ENCODE measurements around the gene CHRM5.

DNA sequence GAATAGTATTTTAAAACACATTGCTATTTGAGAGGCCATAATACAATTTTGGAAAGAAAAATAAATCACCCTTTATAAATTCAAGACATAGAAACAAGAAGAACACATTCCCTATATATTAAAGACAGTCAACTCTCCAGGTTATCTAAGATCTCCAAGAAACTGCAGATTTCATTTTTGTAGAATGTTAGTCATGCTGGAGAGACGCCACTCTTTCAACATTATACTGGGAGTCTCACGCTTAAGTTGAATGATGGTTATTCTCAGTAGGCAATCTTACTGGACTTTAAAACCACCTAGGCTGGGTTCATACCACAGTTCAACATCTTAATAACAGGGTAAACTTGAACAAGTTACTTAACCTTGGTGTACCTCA, 3.6 kb upstream of the CHRM5 start:
- TF ChIP-seq, protein P1, sequence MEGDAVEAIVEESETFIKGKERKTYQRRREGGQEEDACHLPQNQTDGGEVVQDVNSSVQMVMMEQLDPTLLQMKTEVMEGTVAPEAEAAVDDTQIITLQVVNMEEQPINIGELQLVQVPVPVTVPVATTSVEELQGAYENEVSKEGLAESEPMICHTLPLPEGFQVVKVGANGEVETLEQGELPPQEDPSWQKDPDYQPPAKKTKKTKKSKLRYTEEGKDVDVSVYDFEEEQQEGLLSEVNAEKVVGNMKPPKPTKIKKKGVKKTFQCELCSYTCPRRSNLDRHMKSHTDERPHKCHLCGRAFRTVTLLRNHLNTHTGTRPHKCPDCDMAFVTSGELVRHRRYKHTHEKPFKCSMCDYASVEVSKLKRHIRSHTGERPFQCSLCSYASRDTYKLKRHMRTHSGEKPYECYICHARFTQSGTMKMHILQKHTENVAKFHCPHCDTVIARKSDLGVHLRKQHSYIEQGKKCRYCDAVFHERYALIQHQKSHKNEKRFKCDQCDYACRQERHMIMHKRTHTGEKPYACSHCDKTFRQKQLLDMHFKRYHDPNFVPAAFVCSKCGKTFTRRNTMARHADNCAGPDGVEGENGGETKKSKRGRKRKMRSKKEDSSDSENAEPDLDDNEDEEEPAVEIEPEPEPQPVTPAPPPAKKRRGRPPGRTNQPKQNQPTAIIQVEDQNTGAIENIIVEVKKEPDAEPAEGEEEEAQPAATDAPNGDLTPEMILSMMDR (IDR thresholded peaks at IDR 0.05; ENCODE audit: low read depth, low read length), result no peak
- TF ChIP-seq, protein P2, sequence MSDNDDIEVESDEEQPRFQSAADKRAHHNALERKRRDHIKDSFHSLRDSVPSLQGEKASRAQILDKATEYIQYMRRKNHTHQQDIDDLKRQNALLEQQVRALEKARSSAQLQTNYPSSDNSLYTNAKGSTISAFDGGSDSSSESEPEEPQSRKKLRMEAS (IDR thresholded peaks at IDR 0.05; ENCODE audit: low read depth, low read length), result no peak
- TF ChIP-seq POLR2A (IDR thresholded peaks at IDR 0.05; ENCODE audit: extremely low read depth, insufficient read length), result no peak
- no peak for TF ChIP-seq MYC (IDR thresholded peaks at IDR 0.05; ENCODE audit: low read depth, low read length)

All from NB4 (cell line).